ENCODE results near the gene ELAVL4.
"Not testable (repeated sequence)": the region's sequence is repeated elsewhere in the genome, so short reads cannot be mapped to it uniquely, and the experiment has no call there.

ELAVL4 gene

GRCh38 chr1:50123071-50123470 lies 14.4 kb downstream of the ELAVL4 start:
- no peak for DNase-seq (ENCODE audit: low read depth in 2 of 2)

- DNase-seq (ENCODE audit: low read depth in 2 of 2) = no peak
These were observed 18.4 kb downstream of the ELAVL4 start for GRCh38 chr1:50126927-50127715.

- no peak for DNase-seq (ENCODE audit: low read depth in 2 of 2)
These were observed 20.5 kb downstream of the ELAVL4 start for GRCh38 chr1:50129201-50129600.

GRCh38 chr1:50132347-50132894 lies 23.7 kb downstream of the ELAVL4 start:
- no peak for DNase-seq (ENCODE audit: low read depth in 2 of 2)

- DNase-seq (ENCODE audit: low read depth in 2 of 2) = no peak
These were observed 27.0 kb downstream of the ELAVL4 start for GRCh38 chr1:50135716-50136115.

GRCh38 chr1:50139339-50140181 lies 30.8 kb downstream of the ELAVL4 start:
- no peak for DNase-seq (ENCODE audit: low read depth in 2 of 2)

- DNase-seq (ENCODE audit: low read depth in 2 of 2) = no peak
These were observed 31.4 kb downstream of the ELAVL4 start for GRCh38 chr1:50140182-50140447.

GRCh38 chr1:50147191-50147850 lies 38.6 kb downstream of the ELAVL4 start:
- DNase-seq (ENCODE audit: low read depth in 2 of 2) = no peak

- no peak for DNase-seq (ENCODE audit: low read depth in 2 of 2)
These were observed 39.6 kb downstream of the ELAVL4 start for GRCh38 chr1:50148142-50148923.

GRCh38 chr1:50152236-50152635 lies 43.5 kb downstream of the ELAVL4 start:
- DNase-seq (ENCODE audit: low read depth in 2 of 2) = no peak

- DNase-seq (ENCODE audit: low read depth in 2 of 2) = no peak
These were observed 46.8 kb downstream of the ELAVL4 start for GRCh38 chr1:50155541-50155940.

GRCh38 chr1:50156241-50157010 lies 47.7 kb downstream of the ELAVL4 start:
- no peak for DNase-seq (ENCODE audit: low read depth in 2 of 2)

GRCh38 chr1:50157306-50157941 lies 48.7 kb downstream of the ELAVL4 start:
- no peak for DNase-seq (ENCODE audit: low read depth in 2 of 2)

- no peak for DNase-seq (ENCODE audit: low read depth in 2 of 2)
These were observed 49.7 kb downstream of the ELAVL4 start for GRCh38 chr1:50158421-50158820.

- no peak for DNase-seq (ENCODE audit: low read depth in 2 of 2)
These were observed 55.0 kb downstream of the ELAVL4 start for GRCh38 chr1:50163680-50164079.

- DNase-seq (ENCODE audit: low read depth in 2 of 2) = not testable (repeated sequence)
These were observed 57.6 kb downstream of the ELAVL4 start for GRCh38 chr1:50166351-50166750.

- no peak for DNase-seq (ENCODE audit: low read depth in 2 of 2)
These were observed 63.6 kb downstream of the ELAVL4 start for GRCh38 chr1:50172299-50172698.

GRCh38 chr1:50174101-50174500 lies 65.4 kb downstream of the ELAVL4 start:
- no peak for DNase-seq (ENCODE audit: low read depth in 2 of 2)

GRCh38 chr1:50175719-50176639 lies 67.3 kb downstream of the ELAVL4 start:
- no peak for DNase-seq (ENCODE audit: low read depth in 2 of 2)
